ENCODE data around the gene SH2D4B. TPM values are rescaled to one million over a fixed set of nuclear protein-coding genes. Genes with fewer than 3 reads are reported as not detected.

The SH2D4B gene
- total RNA-seq, 1 experiment from 2014 or later = not detected

- Histone ChIP-seq H3K27me3 (ENCODE audit: low read length) (no peaks in the 10 kb centered on the region), H3K9me3 (ENCODE audit: low read length) (no peaks in the 10 kb centered on the region), H3K4me3 (ENCODE audit: low read length) (no peak overlapping the region), H3K9me2 (replicated peaks; ENCODE audit: low read length) (no peaks in the 10 kb centered on the region), H2AFZ (ENCODE audit: low read length) (no peak overlapping the region), H3K4me2 (ENCODE audit: low read length) (no peak overlapping the region), H3K27ac (ENCODE audit: low read length) (no peak overlapping the region), H3K79me2 (ENCODE audit: low read length) (no peaks in the 10 kb centered on the region), H3K36me3 (ENCODE audit: low read depth, low read length) (no peaks in the 10 kb centered on the region), H3K9ac (ENCODE audit: low read length) (no peak overlapping the region), H3F3A (ENCODE audit: low read length, unreplicated experiment) (no peaks in the 10 kb centered on the region), H4K20me1 (ENCODE audit: low read length) (no peaks in the 10 kb centered on the region), H3K4me1 (ENCODE audit: insufficient read depth, low read length) (no peaks in the 10 kb centered on the region)
- TF ChIP-seq CTCF (conservative IDR thresholded peaks at IDR 0.05; ENCODE audit: low read depth, low read length) (no peak), EZH2phosphoT487 (IDR thresholded peaks at IDR 0.05; ENCODE audit: borderline replicate concordance, low read length) (no peak), EZH2 (IDR thresholded peaks at IDR 0.05; ENCODE audit: low read length, unreplicated experiment) (no peak)
- intact Hi-C loops (cut with micrococcal nuclease) = no loop called here
- no peak for ATAC-seq
- ChIA-PET CTCF (no interaction called here), POLR2A (ENCODE audit: unreplicated experiment) (no interaction called here)
- DNase-seq = no peak
- BruUV-seq (replicated peaks) = no TSS peak
These were observed 52.1 kb downstream of the SH2D4B start for GRCh38 chr10:80589726-80590373.

GRCh38 chr10:80590585-80591125 is 53.0 kb downstream of the SH2D4B start:
- Histone ChIP-seq H3K27ac (ENCODE audit: low read length) (no peak overlapping the region), H3F3A (ENCODE audit: low read length, unreplicated experiment) (no peaks in the 10 kb centered on the region), H3K9me2 (replicated peaks; ENCODE audit: low read length) (no peaks in the 10 kb centered on the region), H3K36me3 (ENCODE audit: low read depth, low read length) (no peaks in the 10 kb centered on the region), H4K20me1 (ENCODE audit: low read length) (no peaks in the 10 kb centered on the region), H3K4me3 (ENCODE audit: low read length) (no peak overlapping the region), H3K79me2 (ENCODE audit: low read length) (no peaks in the 10 kb centered on the region), H2AFZ (ENCODE audit: low read length) (no peak overlapping the region), H3K4me1 (ENCODE audit: insufficient read depth, low read length) (no peaks in the 10 kb centered on the region), H3K4me2 (ENCODE audit: low read length) (no peak overlapping the region), H3K9ac (ENCODE audit: low read length) (no peak overlapping the region), H3K27me3 (ENCODE audit: low read length) (no peaks in the 10 kb centered on the region), H3K9me3 (ENCODE audit: low read length) (no peaks in the 10 kb centered on the region)
- CTCF ChIA-PET = no interaction called here
- POLR2A ChIA-PET (ENCODE audit: unreplicated experiment) = no interaction called here
- DNase-seq (no peak), ATAC-seq (no peak)
- intact Hi-C loops (cut with micrococcal nuclease) = no loop called here
- TF ChIP-seq EZH2phosphoT487 (IDR thresholded peaks at IDR 0.05; ENCODE audit: borderline replicate concordance, low read length) (no peak), CTCF (conservative IDR thresholded peaks at IDR 0.05; ENCODE audit: low read depth, low read length) (no peak), EZH2 (IDR thresholded peaks at IDR 0.05; ENCODE audit: low read length, unreplicated experiment) (no peak)
- BruUV-seq (replicated peaks) = no TSS peak

Data from PC-3 (cell line).